Left ventricle myocardium inferior (tissue), 1 donor: ENCODE results near the gene NFKBIZ. TPM values are rescaled to one million over a fixed set of nuclear protein-coding genes. Genes with fewer than 3 reads are reported as not detected.

Experiments used
- DNase-seq: peaks from one replicate; pipeline ENCODE4 v3.0.0-alpha.2; 2020
- H3K27ac ChIP-seq: fragments of 200-600 bp; replicated peaks from 2 replicates; pipeline ENCODE4 v1.8.0; 2021
- H3K27me3 ChIP-seq: fragments of 200-600 bp; 2 replicates; pipeline ENCODE4 v1.8.0; 2021; ENCODE audit warnings: low read depth
- H3K36me3 ChIP-seq: fragments of 200-600 bp; 2 replicates; pipeline ENCODE4 v1.8.0; 2021
- H3K4me1 ChIP-seq: fragments of 200-600 bp; 2 replicates; pipeline ENCODE4 v1.8.0; 2021
- H3K4me3 ChIP-seq: fragments of 200-600 bp; 2 replicates; pipeline ENCODE4 v1.8.0; 2021; ENCODE audit warnings: mild to moderate bottlenecking, moderate library complexity
- H3K9me3 ChIP-seq: fragments of 200-600 bp; replicated peaks from 2 replicates; pipeline ENCODE4 v1.8.0; 2021
- intact Hi-C: fragments of 100-400 bp; cut with micrococcal nuclease; formaldehyde crosslinking; loops from one replicate; pipeline ENCODE4 v1.11.0; 2022
- total RNA-seq: library from RNA; stranded (reverse); fragmentation: NEBNext Ultra II Directional; extraction: Animal tissue kit (Norgen Biotek cat#: 25700); gene quantifications from one replicate; pipeline ENCODE4 v1.2.1, GENCODE V29; 2021
- TF ChIP-seq, protein P1 (sequence below): fragments of 200-600 bp; IDR thresholded peaks from 2 replicates; pipeline ENCODE4 v1.8.0; 2021; ENCODE audit warnings: antibody characterized with exemption, mild to moderate bottlenecking, borderline replicate concordance
- donor health status: DM: no; HTN: yes; CAD: no; lungs with severe emphysema.

Gene NFKBIZ
- total RNA-seq, 1 donor from 2014 or later: 15.0 TPM

DNA sequence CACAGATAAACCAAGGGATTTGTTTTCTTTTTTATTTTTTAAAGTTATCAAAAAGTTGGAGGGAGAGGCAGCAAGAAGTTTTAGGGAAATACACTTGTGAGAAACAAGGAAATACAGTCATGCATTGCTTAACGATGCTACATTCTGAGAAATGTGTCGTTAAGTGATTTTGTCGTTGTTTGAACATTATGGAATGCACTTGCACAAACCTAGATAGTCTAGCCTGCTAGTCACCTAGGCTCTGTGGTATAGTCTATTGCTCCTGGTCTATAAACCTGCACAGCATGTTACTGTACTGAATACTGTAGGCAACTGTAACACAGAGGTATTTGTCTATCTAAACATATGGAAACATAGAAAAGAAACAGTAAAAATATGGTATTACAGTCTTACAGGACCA, 2.0 kb upstream of the NFKBIZ start:
- TF ChIP-seq, protein P1, sequence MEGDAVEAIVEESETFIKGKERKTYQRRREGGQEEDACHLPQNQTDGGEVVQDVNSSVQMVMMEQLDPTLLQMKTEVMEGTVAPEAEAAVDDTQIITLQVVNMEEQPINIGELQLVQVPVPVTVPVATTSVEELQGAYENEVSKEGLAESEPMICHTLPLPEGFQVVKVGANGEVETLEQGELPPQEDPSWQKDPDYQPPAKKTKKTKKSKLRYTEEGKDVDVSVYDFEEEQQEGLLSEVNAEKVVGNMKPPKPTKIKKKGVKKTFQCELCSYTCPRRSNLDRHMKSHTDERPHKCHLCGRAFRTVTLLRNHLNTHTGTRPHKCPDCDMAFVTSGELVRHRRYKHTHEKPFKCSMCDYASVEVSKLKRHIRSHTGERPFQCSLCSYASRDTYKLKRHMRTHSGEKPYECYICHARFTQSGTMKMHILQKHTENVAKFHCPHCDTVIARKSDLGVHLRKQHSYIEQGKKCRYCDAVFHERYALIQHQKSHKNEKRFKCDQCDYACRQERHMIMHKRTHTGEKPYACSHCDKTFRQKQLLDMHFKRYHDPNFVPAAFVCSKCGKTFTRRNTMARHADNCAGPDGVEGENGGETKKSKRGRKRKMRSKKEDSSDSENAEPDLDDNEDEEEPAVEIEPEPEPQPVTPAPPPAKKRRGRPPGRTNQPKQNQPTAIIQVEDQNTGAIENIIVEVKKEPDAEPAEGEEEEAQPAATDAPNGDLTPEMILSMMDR: no peak
- Histone ChIP-seq H3K4me1 (peaks cover 41% of the 10 kb centered on the region), H3K4me3 (no peak overlapping the region), H3K36me3 (peaks cover 6% of the 10 kb centered on the region), H3K27me3 (no peaks in the 10 kb centered on the region), H3K27ac (no peak overlapping the region), H3K9me3 (no peaks in the 10 kb centered on the region)
- intact Hi-C loops: no loop called here
- no peak for DNase-seq

DNA sequence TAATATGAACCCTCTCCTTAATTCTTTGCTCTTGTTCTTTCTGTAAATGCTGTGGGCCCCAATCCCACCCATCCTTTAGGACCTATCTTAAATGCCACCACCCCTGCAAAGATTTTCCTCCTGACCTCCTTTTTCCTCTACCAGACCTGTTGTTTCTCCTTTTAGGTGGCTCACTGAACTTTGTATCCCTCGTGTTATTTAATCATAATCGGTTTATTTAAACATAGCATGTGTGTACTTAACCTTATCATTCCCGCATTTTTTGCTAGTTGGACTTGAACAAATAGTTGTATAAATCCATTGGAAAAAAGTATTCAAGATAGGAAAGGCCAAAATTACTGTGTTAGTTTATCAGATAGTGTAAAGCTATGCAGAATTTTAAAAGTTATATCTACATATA, 988 bp upstream of the NFKBIZ start:
- TF ChIP-seq, protein P1: no peak
- peaks cover 16% of the 10 kb centered on the region for H3K36me3 ChIP-seq
- H3K4me1 ChIP-seq: peaks cover 46% of the 10 kb centered on the region
- intact Hi-C loops: no loop called here
- no peak for DNase-seq
- no peaks in the 10 kb centered on the region for H3K9me3 ChIP-seq
- peak overlapping the region; percentile 99 for H3K27ac ChIP-seq
- H3K27me3 ChIP-seq: no peaks in the 10 kb centered on the region
- H3K4me3 ChIP-seq: peak overlapping the region; percentile 95

DNA sequence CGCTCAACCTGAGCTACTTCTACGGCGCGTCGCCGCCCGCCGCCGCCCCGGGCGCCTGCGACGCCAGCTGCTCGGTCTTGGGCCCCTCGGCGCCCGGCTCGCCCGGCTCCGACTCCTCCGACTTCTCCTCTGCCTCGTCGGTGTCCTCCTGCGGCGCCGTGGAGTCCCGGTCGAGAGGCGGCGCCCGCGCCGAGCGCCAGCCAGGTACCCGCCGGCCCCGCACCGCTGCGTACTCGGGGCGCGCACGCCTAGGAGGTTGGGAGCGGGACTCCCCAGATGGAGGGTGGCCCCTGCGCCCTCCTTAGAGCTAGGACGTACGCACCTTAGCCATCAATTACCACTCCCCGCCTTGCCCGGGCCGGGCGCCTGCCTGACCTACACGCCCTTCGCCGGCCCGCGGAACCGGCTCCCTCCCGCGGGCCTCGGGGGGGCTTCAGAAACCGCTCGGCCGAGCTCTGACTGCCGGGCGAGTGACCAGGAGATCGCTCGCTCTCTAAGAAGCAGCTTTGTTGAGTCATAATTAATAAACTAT, 466 bp downstream of the NFKBIZ start:
- TF ChIP-seq, protein P1: peak; percentile 17
- DNase-seq: peak; percentile 51

DNA sequence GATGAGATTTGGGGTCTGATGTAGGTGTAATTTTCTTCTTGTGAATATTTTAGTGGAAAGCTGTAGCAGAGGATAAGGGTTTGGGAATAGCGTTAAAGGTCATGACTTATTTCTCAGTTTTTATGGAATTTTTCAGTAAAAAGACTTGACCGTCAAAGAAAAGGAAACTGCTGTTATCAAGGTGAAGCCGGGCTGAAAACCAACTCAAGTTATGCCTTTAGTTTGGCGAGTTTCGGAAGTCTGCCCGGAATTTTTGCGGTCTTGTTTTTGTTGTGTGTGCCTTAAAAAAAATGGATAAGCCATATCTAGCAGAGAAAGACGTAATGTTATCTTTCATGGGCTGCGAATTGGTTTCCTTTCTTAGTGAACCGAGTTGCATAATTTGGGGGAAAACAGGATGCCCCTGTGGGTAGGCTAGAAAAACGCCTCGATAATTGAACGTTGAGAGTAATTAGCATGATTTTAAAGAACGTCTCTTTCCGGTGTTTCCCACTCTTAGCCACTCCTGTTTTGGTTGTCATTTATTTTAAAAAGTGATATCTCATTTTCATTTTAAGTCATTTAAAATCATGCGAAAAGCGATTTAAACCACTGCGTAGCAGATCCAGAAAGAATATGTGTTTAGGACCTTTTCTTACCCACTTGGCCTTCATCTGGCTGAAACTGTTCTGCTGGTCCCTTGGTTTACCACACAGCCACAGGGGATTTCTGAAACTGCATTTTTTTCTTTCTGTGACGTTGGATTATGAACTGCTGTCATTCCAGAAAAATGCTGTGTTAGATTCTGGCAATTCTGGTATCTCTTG, 1.1 kb downstream of the NFKBIZ start:
- DNase-seq: no peak
- Histone ChIP-seq H3K27ac (peak overlapping the region; percentile 99), H3K9me3 (no peaks in the 10 kb centered on the region), H3K4me1 (peaks cover 65% of the 10 kb centered on the region), H3K4me3 (peak overlapping the region; percentile 95), H3K36me3 (peaks cover 37% of the 10 kb centered on the region), H3K27me3 (no peaks in the 10 kb centered on the region)
- TF ChIP-seq, protein P1: no peak
- intact Hi-C loops: no loop called here

More for the DNA sequence above, 466 bp downstream of the NFKBIZ start:
- H3K36me3 ChIP-seq: peaks cover 30% of the 10 kb centered on the region
- peak overlapping the region; percentile 99 for H3K27ac ChIP-seq
- intact Hi-C loops: no loop called here
- H3K4me3 ChIP-seq: peak overlapping the region; percentile 95
- H3K9me3 ChIP-seq: no peaks in the 10 kb centered on the region
- H3K4me1 ChIP-seq: peaks cover 59% of the 10 kb centered on the region
- H3K27me3 ChIP-seq: no peaks in the 10 kb centered on the region

DNA sequence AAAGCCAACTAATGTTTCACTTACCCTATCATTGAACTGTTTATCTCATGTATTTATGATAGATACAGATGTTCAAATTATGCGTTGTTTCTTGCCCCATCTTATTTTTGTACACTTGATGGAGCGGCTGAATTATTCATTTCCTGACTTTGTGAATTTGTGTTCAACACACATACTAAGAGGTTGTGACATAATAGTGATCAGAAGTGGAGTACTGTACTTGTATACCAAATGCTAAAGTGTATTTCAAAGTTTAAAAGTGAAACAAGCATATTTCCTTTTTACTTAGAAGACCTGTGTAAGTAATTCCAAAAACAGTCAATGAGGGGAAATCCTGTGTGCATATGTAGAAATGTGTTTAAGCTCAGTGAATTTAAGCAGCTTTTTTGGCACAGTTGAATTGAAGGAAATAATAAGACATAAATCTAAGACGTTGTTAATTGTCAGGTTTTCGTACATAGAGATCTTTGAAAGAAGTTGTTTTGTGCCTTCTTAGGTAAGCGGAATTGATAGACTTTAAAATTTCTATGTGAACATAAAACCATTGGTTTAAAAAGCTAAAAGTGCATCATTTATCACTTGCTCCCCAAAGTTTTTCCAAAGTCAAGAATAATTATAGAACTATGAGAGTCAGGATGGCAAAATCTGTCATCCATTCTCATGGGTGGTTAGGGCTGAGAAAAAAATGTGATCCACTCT, 1.9 kb downstream of the NFKBIZ start:
- intact Hi-C loops: no loop called here
- TF ChIP-seq, protein P1: no peak
- peaks cover 45% of the 10 kb centered on the region for H3K36me3 ChIP-seq

More for the DNA sequence above, 1.9 kb downstream of the NFKBIZ start:
- peak overlapping the region; percentile 95 for H3K4me3 ChIP-seq
- peaks cover 67% of the 10 kb centered on the region for H3K4me1 ChIP-seq
- no peaks in the 10 kb centered on the region for H3K9me3 ChIP-seq
- H3K27me3 ChIP-seq: no peaks in the 10 kb centered on the region
- DNase-seq: no peak
- peak overlapping the region; percentile 99 for H3K27ac ChIP-seq
